HG03342 (cell line): Measurements from ENCODE around the gene TECTB.

ENCODE experiments used
- ATAC-seq: cut with Tn5 transposase; IDR thresholded peaks from one replicate; pipeline ENCODE4 v1.9.1; 2021; ENCODE audit warnings: mild to moderate bottlenecking, moderate library complexity; ENCODE audit not compliant: unreplicated experiment

The TECTB gene

GRCh38 chr10:112344261-112344660 lies 61.1 kb downstream of the TECTB start:
- no peak for ATAC-seq

GRCh38 chr10:112345202-112345601 lies 62.0 kb downstream of the TECTB start:
- no peak for ATAC-seq

GRCh38 chr10:112345743-112346142 lies 62.5 kb downstream of the TECTB start:
- no peak for ATAC-seq

DNA sequence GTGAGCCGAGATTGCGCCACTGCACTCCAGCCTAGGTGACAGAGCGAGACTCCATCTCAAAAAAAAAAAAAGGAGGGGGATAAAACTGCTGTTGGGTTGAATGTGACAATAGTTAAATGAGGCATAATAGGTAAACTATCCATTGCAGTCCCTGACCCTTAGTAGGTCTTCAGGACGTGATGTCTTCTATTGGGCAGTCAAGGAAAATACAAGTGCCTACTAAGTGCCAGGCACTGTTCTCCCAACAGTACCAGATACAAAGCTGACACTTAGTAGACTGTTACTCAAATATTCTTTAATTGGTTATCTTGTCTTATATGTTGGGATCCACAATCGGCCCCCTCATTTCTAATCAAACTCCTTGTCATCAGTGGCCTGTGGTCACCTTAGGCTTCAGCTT lies 63.6 kb downstream of the TECTB start:
- ATAC-seq: no peak

DNA sequence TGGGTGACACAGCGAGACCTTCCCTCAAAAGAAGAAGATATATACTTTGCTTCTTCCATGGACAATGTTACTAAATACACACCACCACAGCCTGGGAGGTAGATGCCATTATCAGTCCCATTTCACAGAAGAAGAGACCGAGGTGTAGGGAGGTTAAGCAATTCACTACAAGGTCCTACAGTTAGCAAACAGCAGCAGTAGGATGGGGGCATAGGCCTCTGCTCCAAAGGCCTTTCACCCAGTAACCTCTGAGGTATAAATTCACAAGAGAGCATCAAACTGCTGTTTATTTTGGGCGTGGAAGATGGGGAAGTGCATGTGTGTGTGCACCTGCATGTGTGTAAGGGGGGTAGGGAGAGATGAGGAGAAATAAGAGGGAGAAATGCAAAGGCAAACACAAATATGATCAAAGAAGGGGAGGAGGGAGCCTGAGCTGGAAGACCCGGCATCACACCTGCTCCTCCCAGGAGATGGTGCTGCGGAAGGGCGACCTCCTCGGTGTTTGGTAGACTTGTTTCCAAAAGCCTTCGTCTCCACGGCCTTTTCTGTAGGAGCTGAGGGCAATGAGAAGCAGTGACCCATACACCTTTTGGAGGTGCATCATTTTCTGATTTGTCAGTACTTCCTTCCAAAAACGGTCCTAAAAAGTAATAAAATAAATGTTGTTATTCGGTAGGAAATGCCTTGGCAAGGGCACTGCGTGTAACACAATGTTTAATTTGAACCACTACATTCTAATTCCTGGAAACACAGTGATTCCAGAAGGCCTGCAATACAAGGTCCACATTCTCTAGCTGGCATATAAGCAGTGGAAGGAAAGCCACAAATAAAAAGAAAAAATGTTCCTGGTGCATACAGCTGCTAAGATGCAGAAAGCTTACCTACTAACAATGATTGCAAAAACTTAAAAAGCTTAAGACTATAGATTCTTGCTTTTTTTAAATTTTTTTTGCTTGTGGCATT lies 64.8 kb downstream of the TECTB start:
- no peak for ATAC-seq

- ATAC-seq: no peak
Observed at GRCh38 chr10:112348759-112349158, 65.6 kb downstream of the TECTB start.

DNA sequence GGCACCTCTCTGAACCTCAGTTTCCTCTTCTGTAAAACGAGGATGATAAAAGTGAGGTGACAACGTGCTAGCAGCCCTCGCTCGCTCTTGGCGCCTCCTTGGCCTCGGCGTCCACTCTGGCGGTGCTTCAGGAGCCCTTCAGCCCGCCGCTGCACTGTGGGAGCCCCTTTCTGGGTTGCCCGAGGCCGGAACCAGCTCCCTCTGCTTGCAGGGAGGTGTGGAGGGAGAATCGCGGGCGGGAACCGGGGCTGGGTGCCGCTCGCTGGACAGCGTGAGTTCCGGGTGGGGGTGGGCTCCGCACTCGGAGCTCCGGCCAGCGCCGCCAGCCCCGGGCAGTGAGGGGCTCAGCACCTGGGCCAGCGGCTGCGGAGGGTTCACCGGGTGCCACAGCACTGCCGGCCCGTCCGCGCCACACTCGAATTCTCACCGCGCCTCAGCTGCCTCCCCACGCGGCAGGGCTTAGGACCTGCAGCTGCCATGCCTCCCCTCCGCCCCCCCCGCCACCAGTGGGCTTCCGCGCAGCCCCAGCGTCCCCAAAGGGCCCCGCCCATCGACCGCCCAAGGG lies 66.4 kb downstream of the TECTB start:
- ATAC-seq: no peak

DNA sequence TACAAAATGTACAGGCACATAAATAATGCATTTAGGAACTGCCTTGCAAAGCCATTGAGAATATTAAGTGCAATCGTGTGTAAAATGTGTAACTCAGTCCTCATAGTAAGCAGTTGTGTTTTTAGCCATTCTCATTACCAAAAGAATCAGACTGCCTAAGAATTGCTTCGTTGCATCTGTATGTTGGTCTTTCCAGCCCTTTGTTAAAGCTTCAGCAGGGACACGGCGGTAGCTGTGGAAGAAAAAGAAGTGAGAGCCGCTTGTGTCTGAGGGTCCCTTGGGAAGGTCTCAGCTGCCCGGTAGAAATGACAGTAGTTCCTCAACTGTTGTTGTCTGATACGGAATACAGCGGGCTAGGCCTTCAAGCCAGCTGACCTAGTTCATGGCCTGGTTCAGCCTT lies 67.9 kb downstream of the TECTB start:
- no peak for ATAC-seq

DNA sequence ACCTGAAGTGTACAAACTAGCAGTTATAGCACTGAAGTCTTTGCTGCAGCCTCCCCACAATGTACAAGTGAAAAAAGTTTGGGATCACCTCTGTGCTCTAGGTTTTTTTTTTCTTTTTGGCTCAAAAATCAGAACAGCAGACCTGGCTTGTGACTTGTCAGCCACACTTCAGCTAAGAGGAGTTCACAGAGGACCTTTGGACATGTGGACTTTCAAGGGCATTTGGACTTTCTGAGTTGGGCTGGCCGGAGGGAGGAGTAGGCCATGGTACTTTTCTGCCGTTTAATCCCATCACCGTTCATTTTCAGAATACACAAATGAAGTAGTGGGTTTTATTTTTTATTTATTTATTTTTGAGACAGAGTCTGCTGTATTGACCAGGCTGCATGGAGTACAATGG lies 68.8 kb downstream of the TECTB start:
- no peak for ATAC-seq

DNA sequence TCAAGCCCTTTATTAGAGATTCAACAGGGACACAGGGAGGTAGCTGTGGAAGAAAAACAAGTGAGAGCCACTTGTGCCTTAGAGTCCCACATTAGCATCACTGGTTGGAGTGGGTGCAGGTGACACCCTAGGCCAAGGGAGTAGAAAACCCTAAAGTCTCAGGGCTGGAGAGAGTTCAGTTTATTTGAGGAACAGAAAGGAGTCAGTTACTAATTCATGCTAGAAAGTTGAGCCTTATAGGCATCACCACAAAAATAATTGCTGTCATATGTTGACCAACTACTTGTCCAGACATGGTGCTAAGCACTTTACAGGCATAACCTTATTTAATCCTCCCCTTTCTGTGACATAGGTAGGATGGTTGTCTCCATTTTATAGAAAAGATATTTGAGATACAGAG lies 69.8 kb downstream of the TECTB start:
- no peak for ATAC-seq
